ENCODE measurements around the gene ZNF837.
"Not testable (repeated sequence)": the region's sequence is repeated elsewhere in the genome, so short reads cannot be mapped to it uniquely, and the experiment has no call there.

ZNF837 gene

GRCh38 chr19:58396691-58397532, 16.1 kb upstream of the ZNF837 start:
- peak; percentile 26 for DNase-seq (ENCODE audit: low spot score)

GRCh38 chr19:58395979-58396627, 15.3 kb upstream of the ZNF837 start:
- DNase-seq (ENCODE audit: low spot score), result peak; percentile 35

GRCh38 chr19:58395220-58395978, 14.6 kb upstream of the ZNF837 start, which contains the start of gene RNF225:
Gene RNF225, plus strand, starts transcription at chr19:58395656. Its CDS starts 434 bp downstream, at chr19:58396090.
- DNase-seq (ENCODE audit: low spot score), result peak; percentile 76

DNA sequence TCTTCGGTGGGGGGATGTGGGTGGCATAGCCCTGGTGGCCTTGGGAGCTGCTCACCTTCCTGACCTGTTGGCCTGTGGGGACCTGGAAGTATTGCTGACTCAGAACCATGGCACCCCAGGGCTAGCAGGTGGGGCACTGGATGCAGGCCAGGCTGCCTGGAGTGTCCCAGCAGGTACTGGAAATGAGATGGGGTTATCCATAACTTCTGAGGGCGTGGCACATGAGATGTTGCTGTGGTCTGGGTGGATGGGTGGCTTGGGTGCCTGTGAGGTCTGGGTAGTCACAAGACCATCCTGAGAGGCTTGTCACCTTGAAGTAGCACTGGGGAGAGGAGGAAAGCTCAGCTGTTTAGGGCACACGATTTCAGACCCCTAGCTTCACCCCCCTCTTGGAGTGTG, 14.0 kb upstream of the ZNF837 start:
- no peak for DNase-seq (ENCODE audit: low spot score)

DNA sequence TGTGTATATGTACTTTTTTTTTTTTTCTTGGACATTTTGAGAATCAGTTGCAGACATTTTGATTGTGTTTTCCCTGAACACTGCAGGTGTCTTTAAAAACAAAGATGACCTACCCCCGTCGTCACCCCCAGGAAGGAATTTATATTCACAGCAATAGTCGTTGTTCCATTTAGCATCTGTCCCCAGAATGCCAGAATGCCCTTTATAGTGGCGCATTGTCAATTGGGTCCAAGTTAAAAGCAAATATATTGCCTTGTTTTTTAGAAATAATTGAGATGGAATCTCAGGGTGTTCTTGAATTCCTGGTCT, 12.8 kb upstream of the ZNF837 start:
- DNase-seq (ENCODE audit: low spot score), result no peak

GRCh38 chr19:58392945-58393724, 12.3 kb upstream of the ZNF837 start:
- DNase-seq (ENCODE audit: low spot score), result no peak

DNA sequence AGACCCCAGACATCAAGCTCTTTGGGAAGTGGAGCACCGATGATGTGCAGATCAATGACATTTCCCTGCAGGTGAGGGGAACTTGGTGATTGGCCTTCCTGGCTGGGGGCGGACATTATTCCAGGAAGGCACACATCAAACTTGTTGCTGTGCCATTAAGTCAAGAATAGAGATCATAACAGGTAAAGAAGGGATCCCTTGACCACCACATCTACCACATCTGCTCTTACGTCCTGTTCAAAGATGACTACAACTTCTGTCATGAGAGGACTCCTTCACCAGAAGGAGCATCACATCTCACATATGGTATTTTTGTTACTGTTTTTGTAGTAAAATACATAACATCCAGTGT, 7.3 kb upstream of the ZNF837 start:
- no peak for DNase-seq (ENCODE audit: low spot score)

- DNase-seq (ENCODE audit: low spot score), result no peak
These were observed 6.7 kb upstream of the ZNF837 start for GRCh38 chr19:58387338-58388174.

- DNase-seq (ENCODE audit: low spot score), result peak; percentile 95
These were observed 5.9 kb upstream of the ZNF837 start, which contains the start of gene RPS5 for GRCh38 chr19:58386576-58387337. Gene RPS5, plus strand, starts transcription at chr19:58387269. Its CDS starts 869 bp downstream, at chr19:58388138.

- no peak for DNase-seq (ENCODE audit: low spot score)
These were observed 5.2 kb upstream of the ZNF837 start for GRCh38 chr19:58385891-58386575.

GRCh38 chr19:58385313-58385890, 4.6 kb upstream of the ZNF837 start:
- no peak for DNase-seq (ENCODE audit: low spot score)

GRCh38 chr19:58382997-58383603, 2.3 kb upstream of the ZNF837 start:
- DNase-seq (ENCODE audit: low spot score), result no peak

DNA sequence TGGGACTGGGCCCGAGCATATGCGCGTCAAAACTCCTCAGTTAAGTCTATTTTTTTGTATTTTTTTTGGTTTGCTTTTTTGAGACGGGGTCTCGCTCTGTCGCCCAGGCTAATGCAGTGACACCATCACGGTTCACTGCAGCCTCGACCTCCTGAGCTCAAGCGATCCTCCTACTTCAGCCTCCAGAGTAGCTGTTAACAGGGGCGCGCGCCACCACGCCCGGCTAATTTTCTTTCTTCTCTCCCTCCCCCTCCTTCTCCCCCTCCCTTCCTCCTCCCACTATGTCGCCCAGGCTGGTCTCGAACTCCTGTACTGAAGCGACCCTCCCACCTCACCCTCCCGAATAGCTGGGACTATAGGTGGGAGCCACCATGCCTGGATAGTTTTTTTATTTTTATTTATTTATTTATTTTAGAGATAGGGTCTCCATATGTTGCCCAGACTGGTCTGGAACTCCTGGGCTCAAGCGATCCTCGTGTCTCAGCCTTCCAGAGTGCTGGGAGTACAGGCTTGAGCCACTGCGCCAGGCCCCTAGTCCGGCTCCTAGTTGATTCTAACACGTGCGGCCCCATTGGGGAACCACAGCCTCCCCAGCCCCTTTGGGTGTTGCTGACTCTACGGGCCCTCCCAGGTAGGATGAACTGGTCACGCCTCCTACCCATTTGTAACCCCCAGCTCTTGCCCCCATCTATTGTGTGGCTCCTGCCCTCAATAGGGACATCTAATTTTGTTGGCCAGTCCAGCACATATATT, 806 bp upstream of the ZNF837 start:
- no peak for DNase-seq (ENCODE audit: low spot score)

DNA sequence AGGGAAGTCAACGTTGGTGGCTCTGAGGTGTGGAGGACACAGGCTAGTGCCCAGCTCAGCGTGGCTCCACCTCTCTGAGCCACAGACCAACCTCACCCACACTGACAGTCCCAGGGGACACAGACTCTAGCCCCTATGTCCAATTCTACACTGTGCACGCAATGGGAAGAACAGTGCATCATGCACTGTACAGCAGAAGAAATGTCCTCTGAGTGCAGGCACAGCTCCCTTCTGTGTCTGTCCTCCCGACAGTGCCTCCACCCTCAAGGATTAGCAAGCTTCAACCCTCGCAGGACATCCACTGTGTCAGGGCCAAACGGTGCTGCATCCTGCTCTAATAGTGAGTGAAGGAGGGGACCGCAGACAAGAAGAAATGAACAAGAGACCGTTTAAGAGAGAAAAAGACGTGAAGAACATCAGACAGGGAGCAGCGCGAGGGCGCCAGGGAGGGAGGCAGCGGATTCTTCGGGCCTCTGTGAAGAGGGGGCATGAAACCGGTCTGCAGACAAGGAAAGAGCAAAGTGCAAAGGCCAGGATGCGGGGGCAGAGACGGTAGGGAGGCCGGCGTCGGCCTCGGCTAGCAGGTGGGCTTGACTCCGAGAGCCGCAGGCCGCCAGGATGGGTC, 681 bp downstream of the ZNF837 start:
- no peak for DNase-seq (ENCODE audit: low spot score)

GRCh38 chr19:58379246-58379645, 1.6 kb downstream of the ZNF837 start:
- no peak for DNase-seq (ENCODE audit: low spot score)

- DNase-seq (ENCODE audit: low spot score), result not testable (repeated sequence)
These were observed 4.1 kb downstream of the ZNF837 start for GRCh38 chr19:58376724-58377123.

DNA sequence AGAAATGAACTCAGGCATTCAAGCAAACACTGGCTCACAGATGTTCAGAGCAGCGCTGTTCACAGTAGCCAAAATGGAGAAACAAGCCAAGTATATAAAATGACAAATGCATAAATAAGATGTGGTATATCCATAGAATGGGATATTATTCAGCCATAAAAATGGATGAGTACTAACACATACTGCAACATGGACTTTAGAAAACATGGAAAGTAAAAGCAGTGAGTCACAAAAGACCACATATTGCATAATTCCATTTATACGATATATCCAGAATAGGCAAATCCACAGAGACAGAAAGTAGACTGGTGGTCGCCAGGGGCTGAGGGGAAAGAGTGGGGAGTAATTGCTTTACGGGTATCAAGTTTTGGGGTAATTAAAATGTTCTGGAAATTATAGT, 6.6 kb downstream of the ZNF837 start:
- no peak for DNase-seq (ENCODE audit: low spot score)

All from iPS-NIHi11 (cell line).